ENCODE measurements around the gene THAP4.

- TF ChIP-seq EP300 (IDR thresholded peaks at IDR 0.05) (no peak), CTCF (IDR thresholded peaks at IDR 0.05) (no peak), POLR2A (IDR thresholded peaks at IDR 0.05) (no peak), POLR2AphosphoS5 (IDR thresholded peaks at IDR 0.05) (no peak)
These were observed 72.9 kb downstream of the THAP4 start for GRCh38 chr2:241563981-241564595.

Data from stomach (tissue), 4 donors.